Endodermal cell (in vitro differentiated cells): ENCODE measurements around the gene CAMK2B. TPM values are rescaled to one million over a fixed set of nuclear protein-coding genes. Genes with fewer than 3 reads are reported as not detected.
A peak's percentile ranks its signal among the peaks of the same experiment; 100 is the strongest.

ENCODE experiments used
- DNase-seq: peaks from one replicate; pipeline ENCODE4 v3.0.0-alpha.2; 2017
- H3K27ac ChIP-seq: 2 replicates; pipeline ENCODE4 v1.5.1; 2013; ENCODE audit warnings: mild to moderate bottlenecking, low read depth, low read length, moderate library complexity
- H3K27me3 ChIP-seq: 2 replicates; pipeline ENCODE4 v1.6.1; 2013; ENCODE audit warnings: mild to moderate bottlenecking, low read length, moderate library complexity; ENCODE audit not compliant: insufficient read depth, control insufficient read depth, poor library complexity, severe bottlenecking
- H3K36me3 ChIP-seq: 2 replicates; pipeline ENCODE4 v1.7.0; 2013; ENCODE audit warnings: mild to moderate bottlenecking, low read length, moderate library complexity; ENCODE audit not compliant: control insufficient read depth, insufficient read depth
- H3K4me1 ChIP-seq: one replicate; pipeline ENCODE4 v1.7.0; 2013; ENCODE audit warnings: low read length; ENCODE audit not compliant: control insufficient read depth, insufficient read depth
- H3K4me3 ChIP-seq: 2 replicates; pipeline ENCODE4 v1.5.1; 2013; ENCODE audit warnings: mild to moderate bottlenecking, low read length, moderate library complexity
- H3K9ac ChIP-seq: 2 replicates; pipeline ENCODE4 v1.6.1; 2013; ENCODE audit warnings: mild to moderate bottlenecking, low read length, moderate library complexity; ENCODE audit not compliant: poor library complexity, severe bottlenecking; ENCODE audit errors: extremely low read depth
- H3K9me3 ChIP-seq: 2 replicates; pipeline ENCODE4 v1.6.1; 2013; ENCODE audit warnings: mild to moderate bottlenecking, low read length, moderate library complexity; ENCODE audit not compliant: control insufficient read depth
- H3K27ac Mint-ChIP-seq: 2 replicates; pipeline ENCODE4 v1.8.0; 2020; ENCODE audit warnings: mixed read lengths
- H3K27me3 Mint-ChIP-seq: 2 replicates; pipeline ENCODE4 v1.8.0; 2021; ENCODE audit warnings: mild to moderate bottlenecking, mixed read lengths; ENCODE audit not compliant: insufficient read depth
- H3K36me3 Mint-ChIP-seq: 2 replicates; pipeline ENCODE4 v1.8.0; 2020; ENCODE audit warnings: low read depth, mixed read lengths
- H3K4me1 Mint-ChIP-seq: 2 replicates; pipeline ENCODE4 v1.8.0; 2020; ENCODE audit warnings: mixed read lengths
- H3K4me3 Mint-ChIP-seq: 2 replicates; pipeline ENCODE4 v1.8.0; 2020; ENCODE audit warnings: mild to moderate bottlenecking, moderate library complexity, mixed read lengths
- H3K9me3 Mint-ChIP-seq: 2 replicates; pipeline ENCODE4 v1.8.0; 2020; ENCODE audit warnings: mild to moderate bottlenecking, mixed read lengths
- CTCF ChIP-seq: fragments of 200-600 bp; sonication (generic); conservative IDR thresholded peaks from 2 replicates; pipeline ENCODE4 v1.5.0; 2021; ENCODE audit warnings: antibody characterized with exemption, mild to moderate bottlenecking
- WGBS, 2 experiments: methylation state at CpG; one replicate each; pipeline versions ENCODE4 v1.1.5 to v1.1.7; 2013; ENCODE audit warnings: missing lambda C conversion rate in 2 of 2, mixed read lengths in 1 of 2; ENCODE audit not compliant: insufficient coverage in 1 of 2, insufficient read length in 1 of 2; 5-methylcytosine and 5-hydroxymethylcytosine counted together
- total RNA-seq, 2 donors: library from RNA; stranded (reverse); fragmentation: NEBNext Ultra II Directional in 1 of 2; extraction: Animal tissue kit (Norgen Biotek cat#: 25700) in 1 of 2; gene quantifications; 2 replicates in 1 of 2; 3 replicates in 1 of 2; pipeline ENCODE4 v1.2.1, GENCODE V29; 2021

CAMK2B gene
- total RNA-seq, 2 donors from 2014 or later: 0.26 TPM; not detected in 1

- Histone ChIP-seq H3K36me3 (no peaks in the 10 kb centered on the region), H3K9ac (no peak overlapping the region), H3K27me3 (peaks cover 32% of the 10 kb centered on the region), H3K4me3 (no peak overlapping the region), H3K4me1 (no peaks in the 10 kb centered on the region), H3K27ac (no peak overlapping the region), H3K9me3 (no peaks in the 10 kb centered on the region)
- no peak for TF ChIP-seq CTCF
- Mint-ChIP-seq H3K36me3 (no peaks in the 10 kb centered on the region), H3K9me3 (no peaks in the 10 kb centered on the region), H3K4me3 (no peak overlapping the region), H3K27ac (no peak overlapping the region), H3K27me3 (peaks cover 31% of the 10 kb centered on the region), H3K4me1 (peaks cover 4% of the 10 kb centered on the region)
- peak; percentile 31 for DNase-seq
- WGBS, 2 experiments: 88 to 89% methylated on average over 8 to 12 of the region's 12 CpGs
These were observed 35.2 kb downstream of the CAMK2B start for GRCh38 chr7:44290252-44290620.

- Mint-ChIP-seq H3K27me3 (peaks cover 25% of the 10 kb centered on the region), H3K4me1 (peaks cover 4% of the 10 kb centered on the region), H3K4me3 (no peak overlapping the region), H3K36me3 (no peaks in the 10 kb centered on the region), H3K27ac (peak overlapping the region; percentile 77), H3K9me3 (no peaks in the 10 kb centered on the region)
- 91 to 93% methylated on average over 14 to 24 of the region's 24 CpGs for WGBS, 2 experiments
- Histone ChIP-seq H3K27ac (no peak overlapping the region), H3K4me3 (no peak overlapping the region), H3K9me3 (no peaks in the 10 kb centered on the region), H3K36me3 (no peaks in the 10 kb centered on the region), H3K4me1 (no peaks in the 10 kb centered on the region), H3K9ac (no peak overlapping the region), H3K27me3 (peaks cover 26% of the 10 kb centered on the region)
- no peak for TF ChIP-seq CTCF
- DNase-seq: peak; percentile 32
These were observed 35.8 kb downstream of the CAMK2B start for GRCh38 chr7:44289341-44290251.

GRCh38 chr7:44288811-44289340 lies 36.5 kb downstream of the CAMK2B start:
- H3K4me1 ChIP-seq: no peaks in the 10 kb centered on the region
- peaks cover 4% of the 10 kb centered on the region for H3K4me1 Mint-ChIP-seq
- no peaks in the 10 kb centered on the region for H3K36me3 ChIP-seq
- no peak for TF ChIP-seq CTCF
- no peak overlapping the region for H3K9ac ChIP-seq
- H3K4me3 ChIP-seq: no peak overlapping the region
- no peaks in the 10 kb centered on the region for H3K9me3 ChIP-seq
- DNase-seq: peak; percentile 44
- 75 to 88% methylated on average over 4 to 20 of the region's 20 CpGs for WGBS, 2 experiments
- H3K4me3 Mint-ChIP-seq: no peak overlapping the region
- no peak overlapping the region for H3K27ac ChIP-seq
- H3K27me3 Mint-ChIP-seq: peaks cover 18% of the 10 kb centered on the region
- no peaks in the 10 kb centered on the region for H3K9me3 Mint-ChIP-seq
- H3K27me3 ChIP-seq: peaks cover 19% of the 10 kb centered on the region
- no peak overlapping the region for H3K27ac Mint-ChIP-seq
- no peaks in the 10 kb centered on the region for H3K36me3 Mint-ChIP-seq
